ENCODE measurements around the gene SH2D3C. TPM values are rescaled to one million over a fixed set of nuclear protein-coding genes. Genes with fewer than 3 reads are reported as not detected.

Gene SH2D3C
- total and polyA plus RNA-seq, 2 of the 8 experiments (the other 6 are each of a cell fraction or from before 2014, with no cell fraction given), result 6.4 to 8.1 TPM

DNA sequence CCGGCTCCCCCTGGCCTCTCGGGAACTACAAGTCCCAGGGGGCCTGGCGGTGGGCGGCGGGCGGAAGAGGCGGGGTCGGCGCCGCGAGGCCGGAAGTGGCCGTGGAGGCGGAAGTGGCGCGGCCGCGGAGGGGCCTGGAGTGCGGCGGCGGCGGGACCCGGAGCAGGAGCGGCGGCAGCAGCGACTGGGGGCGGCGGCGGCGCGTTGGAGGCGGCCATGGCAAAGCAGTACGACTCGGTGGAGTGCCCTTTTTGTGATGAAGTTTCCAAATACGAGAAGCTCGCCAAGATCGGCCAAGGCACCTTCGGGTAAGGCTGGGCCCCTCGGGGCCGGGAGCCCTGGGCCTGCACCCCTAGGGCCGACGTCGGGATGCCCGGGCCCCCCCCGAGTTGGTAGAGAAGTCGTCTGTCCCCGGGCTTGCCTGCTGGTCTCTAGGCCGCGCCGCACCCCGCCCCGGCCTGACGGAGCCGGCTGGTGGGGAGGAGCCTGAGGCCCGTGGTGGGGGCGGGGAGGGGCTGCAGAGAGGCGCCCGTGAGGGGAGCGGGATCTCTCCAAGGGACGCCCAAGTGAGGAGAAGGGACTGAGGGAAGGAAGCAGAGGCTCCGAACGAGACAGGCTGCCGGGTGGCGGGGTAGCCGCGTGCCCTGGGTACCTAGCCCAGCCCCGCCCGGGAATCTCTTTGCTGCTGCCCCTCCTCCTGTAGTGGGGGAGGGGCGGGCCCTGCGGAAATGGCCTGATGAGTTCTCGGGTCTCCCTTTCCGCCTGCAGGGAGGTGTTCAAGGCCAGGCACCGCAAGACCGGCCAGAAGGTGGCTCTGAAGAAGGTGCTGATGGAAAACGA, 7.7 kb upstream of the SH2D3C start, which contains the start of gene CDK9 (continued):
- no peak for TF ChIP-seq CTBP2 (IDR thresholded peaks at IDR 0.05; ENCODE audit: borderline replicate concordance, insufficient read depth, insufficient read length, low read length)
- TF ChIP-seq, protein P1, sequence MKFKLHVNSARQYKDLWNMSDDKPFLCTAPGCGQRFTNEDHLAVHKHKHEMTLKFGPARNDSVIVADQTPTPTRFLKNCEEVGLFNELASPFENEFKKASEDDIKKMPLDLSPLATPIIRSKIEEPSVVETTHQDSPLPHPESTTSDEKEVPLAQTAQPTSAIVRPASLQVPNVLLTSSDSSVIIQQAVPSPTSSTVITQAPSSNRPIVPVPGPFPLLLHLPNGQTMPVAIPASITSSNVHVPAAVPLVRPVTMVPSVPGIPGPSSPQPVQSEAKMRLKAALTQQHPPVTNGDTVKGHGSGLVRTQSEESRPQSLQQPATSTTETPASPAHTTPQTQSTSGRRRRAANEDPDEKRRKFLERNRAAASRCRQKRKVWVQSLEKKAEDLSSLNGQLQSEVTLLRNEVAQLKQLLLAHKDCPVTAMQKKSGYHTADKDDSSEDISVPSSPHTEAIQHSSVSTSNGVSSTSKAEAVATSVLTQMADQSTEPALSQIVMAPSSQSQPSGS (IDR thresholded peaks at IDR 0.05; ENCODE audit: low read length), result no peak
- no peak; the same call in 1 of the 2 replicates for TF ChIP-seq POLR2AphosphoS5 (IDR thresholded peaks at IDR 0.05; ENCODE audit: low read depth, low read length)
- TF ChIP-seq SIN3A (conservative IDR thresholded peaks at IDR 0.05 in 1 of 2, IDR thresholded peaks at IDR 0.05 in 1 of 2; ENCODE audit: low read depth in 1 of 2, low read length in 2 of 2), result peak; percentile 23 to 59; a peak in 2 of 4 replicates
- no peak for TF ChIP-seq JUND (IDR thresholded peaks at IDR 0.05; ENCODE audit: low read length)
- TF ChIP-seq, protein P2, sequence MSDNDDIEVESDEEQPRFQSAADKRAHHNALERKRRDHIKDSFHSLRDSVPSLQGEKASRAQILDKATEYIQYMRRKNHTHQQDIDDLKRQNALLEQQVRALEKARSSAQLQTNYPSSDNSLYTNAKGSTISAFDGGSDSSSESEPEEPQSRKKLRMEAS (IDR thresholded peaks at IDR 0.05), result peak; percentile 72
- no peak for TF ChIP-seq NANOG (IDR thresholded peaks at IDR 0.05; ENCODE audit: insufficient read depth, low read depth, low read length, poor library complexity, severe bottlenecking)
